HFFc6 (cell line): Measurements from ENCODE around the gene ARHGDIG. TPM values are rescaled to one million over a fixed set of nuclear protein-coding genes. Genes with fewer than 3 reads are reported as not detected.

Experiments
- DNase-seq: peaks from one replicate; pipeline ENCODE4 v3.0.0-alpha.2; 2018
- H3K27ac Mint-ChIP-seq: 2 replicates; pipeline ENCODE4 v1.8.0; 2020; ENCODE audit warnings: mild to moderate bottlenecking, mixed read lengths
- H3K27me3 Mint-ChIP-seq: 2 replicates; pipeline ENCODE4 v1.8.0; 2021; ENCODE audit warnings: mild to moderate bottlenecking, moderate library complexity, mixed read lengths; ENCODE audit not compliant: insufficient read depth
- H3K36me3 Mint-ChIP-seq: 2 replicates; pipeline ENCODE4 v1.8.0; 2021; ENCODE audit warnings: low read depth, mixed read lengths
- H3K4me1 Mint-ChIP-seq: 2 replicates; pipeline ENCODE4 v1.8.0; 2020; ENCODE audit warnings: low read depth, mixed read lengths
- H3K4me3 Mint-ChIP-seq: 2 replicates; pipeline ENCODE4 v1.8.0; 2020; ENCODE audit warnings: mild to moderate bottlenecking, moderate library complexity, mixed read lengths
- H3K9me3 Mint-ChIP-seq: 2 replicates; pipeline ENCODE4 v1.8.0; 2020; ENCODE audit warnings: mild to moderate bottlenecking, mixed read lengths
- CTCF ChIP-seq: fragments of 200-600 bp; sonication (generic); IDR thresholded peaks from 2 replicates; pipeline ENCODE4 v1.5.0; 2021; ENCODE audit warnings: antibody characterized with exemption, mild to moderate bottlenecking
- long read RNA-seq: library from polyadenylated mRNA; unstranded; transcript quantifications from one replicate; pipeline ENCODE4 v2.0.0, GENCODE V29; 2019
- total RNA-seq, 6 experiments: library from RNA; stranded (reverse); fragmentation: NEBNext Ultra II Directional; extraction: Animal tissue kit (Norgen Biotek cat#: 25700); gene quantifications; 2 replicates in 1 of 6; 3 replicates in 5 of 6; pipeline ENCODE4 v1.2.3, GENCODE V29; 2021

The ARHGDIG gene
- total RNA-seq: not detected
- long read RNA-seq: 0 reads

- no peak for DNase-seq
- Mint-ChIP-seq H3K4me1 (no peaks in the 10 kb centered on the region), H3K27ac (no peak within 1 kb of the TSS), H3K9me3 (no peaks in the 10 kb centered on the region), H3K36me3 (no peaks in the 10 kb centered on the region), H3K4me3 (no peak within 1 kb of the TSS), H3K27me3 (peaks cover 8% of the 10 kb centered on the region)
- TF ChIP-seq CTCF: no peak
These were observed at the start of gene ARHGDIG for GRCh38 chr16:280552-280951. Gene ARHGDIG (plus strand): TSS chr16:280591. CDS start chr16:280681, 90 bp downstream.

DNA sequence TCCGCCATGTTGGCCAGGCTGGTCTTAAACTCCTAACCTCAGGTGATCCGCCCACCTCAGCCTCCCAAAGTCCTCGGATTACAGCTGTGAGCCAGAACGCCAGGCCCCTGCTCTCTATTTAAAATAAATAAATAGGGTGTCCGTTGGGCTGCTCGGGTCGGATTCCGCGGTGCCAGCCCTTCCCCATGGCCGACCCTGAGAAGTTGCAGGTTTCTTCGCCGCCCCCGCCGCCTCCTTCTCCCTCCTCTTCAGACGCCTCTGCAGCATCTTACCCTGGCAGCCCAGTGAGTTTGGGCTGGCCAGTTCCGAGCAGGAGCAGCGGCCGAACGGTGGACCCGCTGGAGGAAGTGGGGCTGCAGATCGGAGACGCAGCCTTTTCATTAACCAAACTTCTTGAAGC lies 49.4 kb upstream of the ARHGDIG start:
- DNase-seq: no peak
- Mint-ChIP-seq H3K9me3 (no peaks in the 10 kb centered on the region; the same call in 1 of the 2 replicates), H3K36me3 (peaks cover 28% of the 10 kb centered on the region), H3K4me1 (peaks cover 38% of the 10 kb centered on the region), H3K4me3 (no peak overlapping the region), H3K27me3 (peaks cover 2% of the 10 kb centered on the region; the same call in 1 of the 2 replicates), H3K27ac (no peak overlapping the region)
- TF ChIP-seq CTCF: no peak

- Mint-ChIP-seq H3K36me3 (peaks cover 3% of the 10 kb centered on the region; the same call in 1 of the 2 replicates), H3K9me3 (no peaks in the 10 kb centered on the region; the same call in 1 of the 2 replicates), H3K4me3 (peak within 1 kb of the TSS; percentile 98), H3K27ac (peak within 1 kb of the TSS; percentile 98), H3K27me3 (peaks cover 2% of the 10 kb centered on the region; the same call in 1 of the 2 replicates), H3K4me1 (peaks cover 12% of the 10 kb centered on the region)
- peak; percentile 85 for DNase-seq
- peak; percentile 73 for TF ChIP-seq CTCF
These were observed 45.7 kb upstream of the ARHGDIG start, which contains the start of gene FAM234A for GRCh38 chr16:234468-235305. Gene FAM234A (plus strand): TSS chr16:234821. CDS start chr16:254414, 19,593 bp downstream.

DNA sequence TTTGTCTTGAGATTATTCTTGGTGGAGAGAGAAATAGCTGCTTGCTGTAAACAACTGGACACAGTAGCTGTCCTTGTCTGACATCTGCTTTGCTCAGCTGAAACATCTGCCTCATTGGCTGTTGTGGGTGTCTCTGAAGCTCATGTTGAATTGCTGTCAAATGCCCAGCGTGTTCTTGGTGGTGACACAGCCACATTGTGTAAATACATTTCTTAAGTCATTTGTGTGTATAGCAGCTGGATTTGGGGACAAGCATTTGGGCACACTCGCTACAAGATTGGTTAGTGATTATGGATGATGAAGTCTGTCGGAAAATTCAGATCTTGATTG lies 40.5 kb upstream of the ARHGDIG start:
- peaks cover 2% of the 10 kb centered on the region; the same call in 1 of the 2 replicates for H3K27me3 Mint-ChIP-seq
- no peak overlapping the region for H3K27ac Mint-ChIP-seq
- no peaks in the 10 kb centered on the region; the same call in 1 of the 2 replicates for H3K9me3 Mint-ChIP-seq
- DNase-seq: no peak
- H3K4me1 Mint-ChIP-seq: peaks cover 15% of the 10 kb centered on the region
- peaks cover 3% of the 10 kb centered on the region; the same call in 1 of the 2 replicates for H3K36me3 Mint-ChIP-seq
- no peak overlapping the region for H3K4me3 Mint-ChIP-seq
- TF ChIP-seq CTCF: no peak

- DNase-seq: no peak
- Mint-ChIP-seq H3K4me3 (no peak overlapping the region), H3K27me3 (no peaks in the 10 kb centered on the region), H3K9me3 (no peaks in the 10 kb centered on the region; the same call in 1 of the 2 replicates), H3K27ac (no peak overlapping the region), H3K4me1 (peaks cover 12% of the 10 kb centered on the region), H3K36me3 (peaks cover 1% of the 10 kb centered on the region; the same call in 1 of the 2 replicates)
- TF ChIP-seq CTCF: no peak
These were observed 39.8 kb upstream of the ARHGDIG start for GRCh38 chr16:240559-240958.
